ENCODE data around the gene TCAF1.

DNA sequence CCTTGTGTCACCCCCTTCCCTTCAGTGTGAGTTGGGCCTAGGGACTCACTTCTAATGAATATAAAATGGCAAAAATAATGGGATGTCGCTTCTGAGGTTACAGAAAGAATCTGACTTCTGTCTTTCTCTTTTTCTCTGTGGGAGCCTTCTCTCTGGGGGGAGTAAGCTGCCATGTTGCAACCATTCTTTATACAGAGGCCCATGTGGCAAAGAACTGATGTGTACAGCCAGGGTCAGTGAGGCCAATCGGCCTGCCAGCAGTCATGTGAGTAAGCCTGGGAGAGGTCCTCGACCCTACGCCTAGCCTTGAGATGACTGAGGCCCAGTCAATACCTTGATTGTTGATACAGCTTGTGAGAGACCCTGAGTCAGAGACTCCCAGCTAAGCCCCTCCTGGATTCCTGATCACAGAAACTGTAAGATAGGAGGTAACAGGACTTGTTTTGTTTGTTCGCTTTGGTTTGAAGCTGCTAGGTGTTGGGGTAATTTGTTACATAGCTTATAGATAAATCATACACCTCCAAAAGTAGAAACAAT lies 1.7 kb downstream of the TCAF1 start:
- TF ChIP-seq EZH2 (IDR thresholded peaks at IDR 0.05; ENCODE audit: low read length), result no peak
- no peak for TF ChIP-seq CTCF (optimal IDR thresholded peaks at IDR 0.05 in 1 of 3, IDR thresholded peaks at IDR 0.05 in 1 of 3, conservative IDR thresholded peaks at IDR 0.05 in 1 of 3; ENCODE audit: extremely low read depth in 1 of 3, insufficient read depth in 2 of 3, low read length in 3 of 3)

All from keratinocyte (primary cell).